Cerebellar nuclear complex (tissue), 1 donor: ENCODE data around the gene TMEM200A.

Experiments
- DNase-seq, 2 experiments: peaks; one replicate each; lab custom pipeline; 2025; lab: John Stamatoyannopoulos, UW

Gene TMEM200A

DNA sequence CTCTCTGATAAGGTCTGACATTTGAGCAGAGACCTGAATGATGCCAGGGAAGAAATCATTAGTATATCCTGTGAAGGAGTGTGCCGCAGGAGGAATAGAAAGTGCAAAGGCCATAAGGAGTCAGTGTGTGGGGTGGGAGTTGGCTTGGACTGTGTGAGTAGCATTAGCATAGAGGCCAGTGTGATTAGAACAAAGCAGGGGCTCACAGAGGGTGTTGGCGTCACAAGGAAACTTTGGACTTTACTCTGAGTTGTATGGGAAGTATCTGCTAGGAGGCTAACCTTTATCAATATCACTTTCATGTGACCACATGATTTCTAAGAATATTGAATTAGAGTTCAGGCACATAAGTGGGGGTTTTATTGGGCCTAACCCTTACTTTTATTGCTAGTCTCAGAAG lies 12.1 kb downstream of the TMEM200A start:
- no peak for DNase-seq

GRCh38 chr6:130379223-130379622 lies 13.4 kb downstream of the TMEM200A start:
- DNase-seq = no peak

DNA sequence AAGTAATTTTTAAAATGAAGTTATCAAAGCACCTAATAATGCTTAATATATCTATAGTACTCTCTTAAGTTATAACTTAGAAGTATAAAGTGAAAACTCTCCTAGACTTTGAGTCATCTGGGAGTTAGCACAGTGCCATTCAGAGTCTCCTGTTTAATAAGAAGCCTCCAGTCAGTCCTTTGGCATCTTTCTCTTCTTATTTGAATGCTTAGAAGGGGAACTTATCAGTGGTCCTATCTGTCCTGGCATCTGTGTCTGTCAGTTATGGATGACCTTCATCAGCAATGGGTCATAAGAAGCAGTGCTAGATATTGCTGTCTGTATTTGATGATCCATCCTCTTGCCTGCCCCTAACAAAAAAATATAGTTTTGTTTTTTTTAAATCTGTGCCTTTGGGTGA lies 15.2 kb downstream of the TMEM200A start:
- DNase-seq = no peak

GRCh38 chr6:130381459-130382380 lies 15.9 kb downstream of the TMEM200A start:
- no peak for DNase-seq

DNA sequence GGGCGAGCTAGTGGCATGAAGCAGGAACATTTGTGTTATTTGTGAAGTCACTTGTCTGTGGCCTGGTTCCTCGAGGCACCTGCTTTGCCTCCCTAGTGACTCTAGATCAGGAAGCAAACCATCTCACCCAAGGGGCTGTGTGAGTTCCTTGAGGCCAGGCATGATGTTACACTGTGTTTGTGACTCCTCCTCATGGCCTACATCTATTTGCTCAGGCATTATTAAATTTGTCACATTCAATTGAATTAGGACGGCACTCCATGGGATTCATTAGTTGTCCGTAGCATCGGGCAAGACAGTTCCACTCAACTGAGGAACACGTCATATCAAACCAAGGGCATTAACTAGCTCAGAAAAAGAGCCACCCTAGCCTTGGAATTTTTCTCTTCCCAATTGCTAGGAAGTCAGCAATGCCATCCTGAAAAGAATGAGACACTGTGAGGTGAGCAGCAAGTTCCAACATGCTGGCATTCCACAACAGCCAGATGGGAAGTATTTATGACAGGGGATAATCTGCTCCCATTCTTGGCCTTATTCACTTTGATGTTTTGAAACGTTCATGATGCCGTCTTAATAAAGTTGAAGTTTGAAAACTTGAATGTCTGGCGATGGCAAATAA lies 17.2 kb downstream of the TMEM200A start:
- no peak for DNase-seq

- no peak for DNase-seq
These were observed 19.4 kb downstream of the TMEM200A start for GRCh38 chr6:130385064-130385695.

GRCh38 chr6:130389142-130389541 lies 23.3 kb downstream of the TMEM200A start:
- no peak for DNase-seq

- DNase-seq = no peak
These were observed 25.1 kb downstream of the TMEM200A start for GRCh38 chr6:130390890-130391289.

DNA sequence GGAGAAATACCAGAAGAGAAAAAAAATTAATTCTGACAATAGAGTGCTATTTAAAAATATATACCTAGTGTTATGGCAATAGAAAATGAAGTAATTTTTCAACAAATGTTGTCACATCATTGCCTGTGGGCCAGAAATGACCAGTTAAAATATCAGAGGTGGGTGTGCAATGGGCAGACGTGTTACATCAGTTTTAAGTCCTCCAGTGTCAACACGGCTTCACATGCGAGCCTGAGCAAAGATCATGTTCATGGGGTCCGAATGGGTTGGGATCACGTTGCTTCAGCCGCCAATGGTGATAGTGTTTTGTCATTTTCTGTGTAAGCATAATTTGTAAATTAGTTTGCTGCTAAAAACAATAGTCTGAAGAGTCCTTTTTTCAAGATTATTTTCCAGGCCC lies 27.5 kb downstream of the TMEM200A start:
- no peak for DNase-seq

GRCh38 chr6:130394246-130394645 lies 28.4 kb downstream of the TMEM200A start:
- DNase-seq = no peak

GRCh38 chr6:130395164-130395563 lies 29.3 kb downstream of the TMEM200A start:
- DNase-seq = no peak

DNA sequence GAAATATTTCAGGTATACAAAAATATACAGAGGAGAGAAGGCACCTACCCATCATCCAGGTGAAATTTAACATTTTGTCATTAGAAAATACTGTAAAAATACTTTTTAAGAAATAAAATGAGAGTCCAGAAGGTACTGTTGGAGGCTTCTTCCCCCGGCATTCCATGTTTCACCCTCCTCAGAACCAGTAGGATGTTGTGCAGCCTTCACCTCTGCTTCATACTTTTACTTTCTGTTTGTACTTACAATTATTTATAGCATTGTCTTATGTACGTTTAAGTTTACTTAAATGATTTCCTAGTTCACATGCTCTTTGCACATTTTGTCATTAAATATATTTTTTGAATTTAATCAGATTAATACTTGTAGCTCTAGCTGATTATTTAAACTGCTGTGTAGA lies 30.9 kb downstream of the TMEM200A start:
- DNase-seq = no peak

GRCh38 chr6:130405549-130405948 lies 39.7 kb downstream of the TMEM200A start:
- DNase-seq = no peak

GRCh38 chr6:130407032-130407431 lies 41.2 kb downstream of the TMEM200A start:
- DNase-seq = no peak

GRCh38 chr6:130409418-130410100 lies 43.7 kb downstream of the TMEM200A start:
- no peak for DNase-seq

DNA sequence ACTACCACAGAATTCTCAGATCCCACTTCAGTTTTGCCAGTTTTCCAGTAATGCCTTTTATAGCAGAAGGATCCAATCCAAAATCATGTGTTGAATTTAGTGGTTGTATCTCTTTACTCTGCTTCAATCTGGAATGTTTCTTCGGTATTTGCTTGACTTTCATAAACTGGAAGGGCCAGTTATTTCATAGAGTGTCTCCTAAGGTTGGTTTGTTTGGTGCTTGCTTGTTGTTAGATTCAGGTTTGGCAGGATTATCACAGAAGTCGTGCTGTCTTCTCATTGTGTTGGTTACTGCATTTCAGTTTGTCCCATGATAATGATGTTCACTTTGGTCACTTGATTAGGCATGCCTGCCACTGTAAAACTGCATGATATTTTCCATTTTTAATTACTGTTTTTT lies 45.7 kb downstream of the TMEM200A start:
- no peak for DNase-seq

DNA sequence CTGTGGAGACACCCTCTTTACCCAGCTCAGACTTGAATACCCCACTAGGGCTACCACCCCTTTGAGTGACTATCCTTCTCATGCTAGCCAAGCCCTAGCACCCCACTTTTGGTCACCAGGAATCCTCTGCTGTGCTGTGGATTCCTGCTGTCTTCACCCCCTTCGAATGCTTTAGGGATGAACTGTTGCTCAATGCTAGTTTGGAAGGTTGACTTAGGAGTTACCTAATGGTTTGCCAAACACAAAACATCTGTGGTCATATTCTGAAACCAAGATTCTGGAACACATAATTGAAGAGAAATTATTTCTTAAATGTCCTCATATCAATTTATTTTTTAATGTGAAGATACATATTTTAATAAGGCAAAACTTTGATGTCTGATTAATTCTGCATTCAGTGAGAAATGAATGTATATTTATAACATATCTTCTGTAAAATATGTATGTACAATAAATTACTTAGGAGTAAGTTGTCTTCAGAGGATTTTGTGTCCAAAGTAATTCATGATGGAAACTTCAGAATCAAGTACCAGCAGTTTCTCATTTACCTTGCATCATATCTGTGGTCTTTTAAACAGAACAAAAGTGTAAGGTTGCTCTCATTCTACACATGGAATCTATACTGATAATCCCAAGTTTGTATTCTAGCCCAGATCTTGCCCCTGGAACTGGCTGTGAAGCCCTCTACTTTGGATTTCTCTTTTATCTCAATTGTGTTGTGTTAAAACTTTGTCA lies 46.9 kb downstream of the TMEM200A start:
- no peak for DNase-seq

- no peak for DNase-seq
These were observed 52.1 kb downstream of the TMEM200A start for GRCh38 chr6:130417951-130418350.

GRCh38 chr6:130420911-130421310 lies 55.1 kb downstream of the TMEM200A start:
- no peak for DNase-seq

GRCh38 chr6:130421585-130421984 lies 55.8 kb downstream of the TMEM200A start:
- no peak for DNase-seq

DNA sequence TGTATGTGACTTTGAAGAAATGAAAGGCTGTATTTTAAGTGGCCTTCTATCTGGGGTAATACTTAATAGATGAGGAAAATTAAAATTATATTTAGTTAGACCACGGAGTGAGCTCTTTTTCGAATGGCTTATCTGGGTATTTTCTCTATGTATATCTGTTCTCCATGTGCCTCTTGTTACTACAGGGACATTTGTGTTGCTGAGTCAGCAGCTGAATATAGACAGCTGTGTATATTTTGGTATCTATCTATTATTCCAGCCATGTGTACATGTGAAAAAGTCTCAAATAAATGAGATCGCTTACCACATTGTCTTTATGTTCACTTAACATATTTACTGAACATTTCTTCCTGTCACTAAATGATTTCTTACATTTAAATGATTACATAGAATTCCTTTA lies 57.2 kb downstream of the TMEM200A start:
- no peak for DNase-seq

DNA sequence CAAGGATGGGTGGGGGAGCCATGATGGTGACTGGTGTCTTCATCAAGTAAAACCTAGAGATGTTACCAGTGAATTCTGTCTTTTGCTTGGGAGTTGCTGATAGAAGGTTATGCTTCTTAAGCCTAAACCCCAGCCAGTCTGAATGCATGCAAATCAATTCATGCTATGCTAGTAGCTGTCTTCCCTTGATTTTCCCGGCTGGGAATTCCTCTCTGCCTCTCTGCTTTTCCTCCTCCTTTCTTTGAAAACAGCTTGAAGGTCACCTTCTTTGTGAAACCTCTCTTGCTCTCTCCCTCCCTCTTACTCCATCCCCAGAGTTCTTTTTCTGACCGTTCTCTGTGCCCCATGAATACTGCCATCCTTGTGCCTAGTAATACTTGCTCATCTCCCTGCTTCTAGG lies 58.9 kb downstream of the TMEM200A start:
- no peak for DNase-seq
